Stimulated activated CD8-positive, alpha-beta memory T cell treated with anti-CD3 and anti-CD28 coated beads, Interleukin-4, amount 100 ng/mL, for 1 hour (primary cell): Measurements from ENCODE around the gene MANBA.

ENCODE experiments used
- DNase-seq, 2 donors: peaks; one replicate each; pipeline ENCODE4 v3.0.0-alpha.2; 2020; ENCODE audit warnings: low read depth in 2 of 2, low spot score in 1 of 2

MANBA gene

GRCh38 chr4:102683881-102684609 is 76.7 kb downstream of the MANBA start:
- no peak for DNase-seq

GRCh38 chr4:102678695-102679335 is 82.0 kb downstream of the MANBA start:
- no peak for DNase-seq

- no peak for DNase-seq
Measured at GRCh38 chr4:102678107-102678506, 82.7 kb downstream of the MANBA start.

GRCh38 chr4:102675141-102675540 is 85.6 kb downstream of the MANBA start:
- no peak for DNase-seq

- DNase-seq, result no peak
Measured at GRCh38 chr4:102667001-102667400, 93.8 kb downstream of the MANBA start.

- DNase-seq, result no peak
Measured at GRCh38 chr4:102665527-102665926, 95.2 kb downstream of the MANBA start.

GRCh38 chr4:102663073-102663472 is 97.7 kb downstream of the MANBA start:
- no peak for DNase-seq

- no peak for DNase-seq
Measured at GRCh38 chr4:102657206-102657605, 103.6 kb downstream of the MANBA start.

GRCh38 chr4:102647117-102647516 is 113.7 kb downstream of the MANBA start:
- DNase-seq, result no peak

- DNase-seq, result no peak
Measured at GRCh38 chr4:102642631-102643298, 118.0 kb downstream of the MANBA start.

GRCh38 chr4:102641793-102642192 is 119.0 kb downstream of the MANBA start:
- no peak for DNase-seq

GRCh38 chr4:102640669-102641068 is 120.1 kb downstream of the MANBA start:
- no peak for DNase-seq

GRCh38 chr4:102639598-102639997 is 121.2 kb downstream of the MANBA start:
- DNase-seq, result no peak

- no peak for DNase-seq
Measured at GRCh38 chr4:102638621-102639020, 122.1 kb downstream of the MANBA start.

- no peak for DNase-seq
Measured at GRCh38 chr4:102637391-102637790, 123.4 kb downstream of the MANBA start.

- DNase-seq, result no peak
Measured at GRCh38 chr4:102633100-102633499, 127.7 kb downstream of the MANBA start.

GRCh38 chr4:102632241-102633065 is 128.3 kb downstream of the MANBA start:
- no peak for DNase-seq

- DNase-seq, result no peak
Measured at GRCh38 chr4:102631616-102632015, 129.2 kb downstream of the MANBA start.

GRCh38 chr4:102629673-102630072 is 131.1 kb downstream of the MANBA start:
- DNase-seq, result no peak

GRCh38 chr4:102627831-102628523 is 132.8 kb downstream of the MANBA start:
- no peak for DNase-seq
